H1 (cell line): ENCODE measurements around the gene MB. TPM values are rescaled to one million over a fixed set of nuclear protein-coding genes. Genes with fewer than 3 reads are reported as not detected.

Experiments used
- CHD2 ChIP-seq: IDR thresholded peaks from 2 replicates; pipeline ENCODE4 v1.6.1; 2012; ENCODE audit warnings: low read length, improper control_type of control experiment
- CREB1 ChIP-seq: IDR thresholded peaks from 2 replicates; pipeline ENCODE4 v1.6.1; 2012; ENCODE audit warnings: inconsistent platforms
- SAP30 ChIP-seq: fragments of 300-600 bp; sonication (generic); IDR thresholded peaks from 2 replicates; pipeline ENCODE4 v1.7.1; 2012; ENCODE audit warnings: low read length, moderate library complexity, mild to moderate bottlenecking, inconsistent platforms; ENCODE audit not compliant: insufficient read depth, insufficient replicate concordance
- SIN3A ChIP-seq, 2 experiments: IDR thresholded peaks in 1 of 2; conservative IDR thresholded peaks in 1 of 2; 2 replicates each; pipeline ENCODE4 v1.6.1; 2011 to 2012; ENCODE audit warnings: low read length in 2 of 2, improper control_type of control experiment in 1 of 2, low read depth in 1 of 2, mild to moderate bottlenecking in 1 of 2
- SIX5 ChIP-seq: IDR thresholded peaks from 2 replicates; pipeline ENCODE4 v1.6.1; 2011; ENCODE audit warnings: mild to moderate bottlenecking, low read depth, low read length
- SP2 ChIP-seq: IDR thresholded peaks from 2 replicates; pipeline ENCODE4 v1.6.1; 2012; ENCODE audit warnings: mild to moderate bottlenecking, low read length, inconsistent platforms
- TBP ChIP-seq: IDR thresholded peaks from 2 replicates; pipeline ENCODE4 v1.6.1; 2011; ENCODE audit warnings: low read depth, low read length, improper control_type of control experiment
- polyA plus RNA-seq, 7 experiments: library from polyadenylated mRNA; depleted of rRNA in 3 of 7; stranded (reverse) in 5 of 7; unstranded in 2 of 7; fragments of >200 nt in 5 of 7; fragments of 200-250 nt in 2 of 7; gene quantifications; 1 replicate in 5 of 7; 2 replicates in 1 of 7; 4 replicates in 1 of 7; pipeline versions ENCODE4 v1.2.1 to v1.2.3, GENCODE V29; 2011 to 2013; ENCODE audit warnings: missing spikeins in 2 of 7, mixed read lengths in 2 of 7
- total RNA-seq: library from RNA; stranded (reverse); fragmentation: NEBNext Ultra II Directional; extraction: Animal tissue kit (Norgen Biotek cat#: 25700); gene quantifications from 2 replicates; pipeline ENCODE4 v1.2.1, GENCODE V29; 2021
- TF ChIP-seq, protein P1 (sequence below): fragments of 300-600 bp; sonication (generic); IDR thresholded peaks from 2 replicates; pipeline ENCODE4 v1.7.1; 2012; ENCODE audit warnings: low read length, moderate library complexity, mild to moderate bottlenecking, inconsistent platforms; ENCODE audit not compliant: insufficient replicate concordance

MB gene
- total and polyA plus RNA-seq, 2 of the 8 experiments (the other 6 are each of a cell fraction or from before 2014, with no cell fraction given) = 1.5 TPM; not detected in 1

DNA sequence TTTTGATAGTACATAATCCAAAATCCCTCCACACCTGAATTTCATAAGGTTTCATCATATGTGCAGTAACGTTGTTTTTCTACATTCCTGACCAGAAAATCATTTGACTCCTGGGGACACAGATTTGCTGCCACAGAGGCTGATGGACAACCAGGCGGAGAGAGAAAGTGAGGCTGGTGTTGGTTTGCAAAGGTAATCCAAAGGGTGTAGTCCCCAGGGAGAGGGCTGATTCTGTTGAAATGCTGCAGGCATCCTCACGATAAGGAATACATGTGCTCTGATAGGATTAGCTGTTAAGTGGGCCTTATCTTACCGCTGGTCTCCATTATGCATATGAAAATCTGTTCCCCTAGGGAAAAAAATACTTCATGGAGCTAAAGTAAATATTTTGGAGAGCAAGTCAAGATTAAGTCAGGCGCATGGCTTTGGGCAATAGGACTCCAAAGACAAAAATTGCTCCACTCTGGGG is 39.2 kb upstream of the MB start (continued):
- TF ChIP-seq SIN3A (conservative IDR thresholded peaks at IDR 0.05 in 1 of 2, IDR thresholded peaks at IDR 0.05 in 1 of 2; ENCODE audit: low read depth in 1 of 2, low read length in 2 of 2) (no peak), SP2 (no peak), SAP30 (no peak), CREB1 (no peak), TBP (no peak), SIX5 (no peak), CHD2 (no peak)
- TF ChIP-seq, protein P1, sequence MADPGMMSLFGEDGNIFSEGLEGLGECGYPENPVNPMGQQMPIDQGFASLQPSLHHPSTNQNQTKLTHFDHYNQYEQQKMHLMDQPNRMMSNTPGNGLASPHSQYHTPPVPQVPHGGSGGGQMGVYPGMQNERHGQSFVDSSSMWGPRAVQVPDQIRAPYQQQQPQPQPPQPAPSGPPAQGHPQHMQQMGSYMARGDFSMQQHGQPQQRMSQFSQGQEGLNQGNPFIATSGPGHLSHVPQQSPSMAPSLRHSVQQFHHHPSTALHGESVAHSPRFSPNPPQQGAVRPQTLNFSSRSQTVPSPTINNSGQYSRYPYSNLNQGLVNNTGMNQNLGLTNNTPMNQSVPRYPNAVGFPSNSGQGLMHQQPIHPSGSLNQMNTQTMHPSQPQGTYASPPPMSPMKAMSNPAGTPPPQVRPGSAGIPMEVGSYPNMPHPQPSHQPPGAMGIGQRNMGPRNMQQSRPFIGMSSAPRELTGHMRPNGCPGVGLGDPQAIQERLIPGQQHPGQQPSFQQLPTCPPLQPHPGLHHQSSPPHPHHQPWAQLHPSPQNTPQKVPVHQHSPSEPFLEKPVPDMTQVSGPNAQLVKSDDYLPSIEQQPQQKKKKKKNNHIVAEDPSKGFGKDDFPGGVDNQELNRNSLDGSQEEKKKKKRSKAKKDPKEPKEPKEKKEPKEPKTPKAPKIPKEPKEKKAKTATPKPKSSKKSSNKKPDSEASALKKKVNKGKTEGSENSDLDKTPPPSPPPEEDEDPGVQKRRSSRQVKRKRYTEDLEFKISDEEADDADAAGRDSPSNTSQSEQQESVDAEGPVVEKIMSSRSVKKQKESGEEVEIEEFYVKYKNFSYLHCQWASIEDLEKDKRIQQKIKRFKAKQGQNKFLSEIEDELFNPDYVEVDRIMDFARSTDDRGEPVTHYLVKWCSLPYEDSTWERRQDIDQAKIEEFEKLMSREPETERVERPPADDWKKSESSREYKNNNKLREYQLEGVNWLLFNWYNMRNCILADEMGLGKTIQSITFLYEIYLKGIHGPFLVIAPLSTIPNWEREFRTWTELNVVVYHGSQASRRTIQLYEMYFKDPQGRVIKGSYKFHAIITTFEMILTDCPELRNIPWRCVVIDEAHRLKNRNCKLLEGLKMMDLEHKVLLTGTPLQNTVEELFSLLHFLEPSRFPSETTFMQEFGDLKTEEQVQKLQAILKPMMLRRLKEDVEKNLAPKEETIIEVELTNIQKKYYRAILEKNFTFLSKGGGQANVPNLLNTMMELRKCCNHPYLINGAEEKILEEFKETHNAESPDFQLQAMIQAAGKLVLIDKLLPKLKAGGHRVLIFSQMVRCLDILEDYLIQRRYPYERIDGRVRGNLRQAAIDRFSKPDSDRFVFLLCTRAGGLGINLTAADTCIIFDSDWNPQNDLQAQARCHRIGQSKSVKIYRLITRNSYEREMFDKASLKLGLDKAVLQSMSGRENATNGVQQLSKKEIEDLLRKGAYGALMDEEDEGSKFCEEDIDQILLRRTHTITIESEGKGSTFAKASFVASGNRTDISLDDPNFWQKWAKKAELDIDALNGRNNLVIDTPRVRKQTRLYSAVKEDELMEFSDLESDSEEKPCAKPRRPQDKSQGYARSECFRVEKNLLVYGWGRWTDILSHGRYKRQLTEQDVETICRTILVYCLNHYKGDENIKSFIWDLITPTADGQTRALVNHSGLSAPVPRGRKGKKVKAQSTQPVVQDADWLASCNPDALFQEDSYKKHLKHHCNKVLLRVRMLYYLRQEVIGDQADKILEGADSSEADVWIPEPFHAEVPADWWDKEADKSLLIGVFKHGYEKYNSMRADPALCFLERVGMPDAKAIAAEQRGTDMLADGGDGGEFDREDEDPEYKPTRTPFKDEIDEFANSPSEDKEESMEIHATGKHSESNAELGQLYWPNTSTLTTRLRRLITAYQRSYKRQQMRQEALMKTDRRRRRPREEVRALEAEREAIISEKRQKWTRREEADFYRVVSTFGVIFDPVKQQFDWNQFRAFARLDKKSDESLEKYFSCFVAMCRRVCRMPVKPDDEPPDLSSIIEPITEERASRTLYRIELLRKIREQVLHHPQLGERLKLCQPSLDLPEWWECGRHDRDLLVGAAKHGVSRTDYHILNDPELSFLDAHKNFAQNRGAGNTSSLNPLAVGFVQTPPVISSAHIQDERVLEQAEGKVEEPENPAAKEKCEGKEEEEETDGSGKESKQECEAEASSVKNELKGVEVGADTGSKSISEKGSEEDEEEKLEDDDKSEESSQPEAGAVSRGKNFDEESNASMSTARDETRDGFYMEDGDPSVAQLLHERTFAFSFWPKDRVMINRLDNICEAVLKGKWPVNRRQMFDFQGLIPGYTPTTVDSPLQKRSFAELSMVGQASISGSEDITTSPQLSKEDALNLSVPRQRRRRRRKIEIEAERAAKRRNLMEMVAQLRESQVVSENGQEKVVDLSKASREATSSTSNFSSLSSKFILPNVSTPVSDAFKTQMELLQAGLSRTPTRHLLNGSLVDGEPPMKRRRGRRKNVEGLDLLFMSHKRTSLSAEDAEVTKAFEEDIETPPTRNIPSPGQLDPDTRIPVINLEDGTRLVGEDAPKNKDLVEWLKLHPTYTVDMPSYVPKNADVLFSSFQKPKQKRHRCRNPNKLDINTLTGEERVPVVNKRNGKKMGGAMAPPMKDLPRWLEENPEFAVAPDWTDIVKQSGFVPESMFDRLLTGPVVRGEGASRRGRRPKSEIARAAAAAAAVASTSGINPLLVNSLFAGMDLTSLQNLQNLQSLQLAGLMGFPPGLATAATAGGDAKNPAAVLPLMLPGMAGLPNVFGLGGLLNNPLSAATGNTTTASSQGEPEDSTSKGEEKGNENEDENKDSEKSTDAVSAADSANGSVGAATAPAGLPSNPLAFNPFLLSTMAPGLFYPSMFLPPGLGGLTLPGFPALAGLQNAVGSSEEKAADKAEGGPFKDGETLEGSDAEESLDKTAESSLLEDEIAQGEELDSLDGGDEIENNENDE = no peak
